Fibroblast of lung (primary cell): ENCODE data around the gene DNASE1.
"Not testable (repeated sequence)": the region's sequence is repeated elsewhere in the genome, so short reads cannot be mapped to it uniquely, and the experiment has no call there.

Source experiments
- EZH2 ChIP-seq: IDR thresholded peaks from 2 replicates; pipeline ENCODE4 v1.5.1; 2012; ENCODE audit warnings: low read length, control low read depth, mild to moderate bottlenecking; ENCODE audit errors: missing control alignments
- TF ChIP-seq, protein P1 (sequence below), 2 donors: IDR thresholded peaks in 1 of 2; conservative IDR thresholded peaks in 1 of 2; 1 replicate in 1 of 2; 2 replicates in 1 of 2; pipeline ENCODE4 v1.5.1; 2011 to 2012; ENCODE audit warnings: low read length in 2 of 2, control low read depth in 1 of 2, inconsistent platforms in 1 of 2, low read depth in 1 of 2, mild to moderate bottlenecking in 1 of 2

DNA sequence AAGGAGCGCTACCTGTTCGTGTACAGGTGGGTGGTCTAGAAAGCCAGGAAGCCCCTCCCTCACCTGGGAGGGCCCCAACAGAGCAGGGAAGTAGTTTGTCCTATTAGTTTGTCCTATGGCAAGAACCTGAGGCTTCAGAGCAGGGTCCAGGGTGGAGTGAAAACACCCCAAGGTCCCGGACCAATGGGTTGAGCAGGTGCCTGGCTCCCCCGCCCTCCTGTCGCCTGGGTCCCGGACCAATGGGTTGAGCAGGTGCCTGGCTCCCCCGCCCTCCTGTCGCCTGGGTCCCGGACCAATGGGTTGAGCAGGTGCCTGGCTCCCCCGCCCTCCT lies 1.6 kb downstream of the DNASE1 start:
- TF ChIP-seq, protein P1, sequence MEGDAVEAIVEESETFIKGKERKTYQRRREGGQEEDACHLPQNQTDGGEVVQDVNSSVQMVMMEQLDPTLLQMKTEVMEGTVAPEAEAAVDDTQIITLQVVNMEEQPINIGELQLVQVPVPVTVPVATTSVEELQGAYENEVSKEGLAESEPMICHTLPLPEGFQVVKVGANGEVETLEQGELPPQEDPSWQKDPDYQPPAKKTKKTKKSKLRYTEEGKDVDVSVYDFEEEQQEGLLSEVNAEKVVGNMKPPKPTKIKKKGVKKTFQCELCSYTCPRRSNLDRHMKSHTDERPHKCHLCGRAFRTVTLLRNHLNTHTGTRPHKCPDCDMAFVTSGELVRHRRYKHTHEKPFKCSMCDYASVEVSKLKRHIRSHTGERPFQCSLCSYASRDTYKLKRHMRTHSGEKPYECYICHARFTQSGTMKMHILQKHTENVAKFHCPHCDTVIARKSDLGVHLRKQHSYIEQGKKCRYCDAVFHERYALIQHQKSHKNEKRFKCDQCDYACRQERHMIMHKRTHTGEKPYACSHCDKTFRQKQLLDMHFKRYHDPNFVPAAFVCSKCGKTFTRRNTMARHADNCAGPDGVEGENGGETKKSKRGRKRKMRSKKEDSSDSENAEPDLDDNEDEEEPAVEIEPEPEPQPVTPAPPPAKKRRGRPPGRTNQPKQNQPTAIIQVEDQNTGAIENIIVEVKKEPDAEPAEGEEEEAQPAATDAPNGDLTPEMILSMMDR (conservative IDR thresholded peaks at IDR 0.05 in 1 of 2, IDR thresholded peaks at IDR 0.05 in 1 of 2; ENCODE audit: low read depth in 1 of 2, low read length in 2 of 2), result not testable (repeated sequence)
- TF ChIP-seq EZH2, result not testable (repeated sequence)
